H9 (cell line): ENCODE measurements around the gene ANAPC10. TPM values are rescaled to one million over a fixed set of nuclear protein-coding genes. Genes with fewer than 3 reads are reported as not detected.

Experiments
- DNase-seq: peaks from one replicate; pipeline ENCODE4 v3.0.0-alpha.2; 2017
- H2AFZ ChIP-seq: one replicate; pipeline ENCODE4 v1.6.1; 2013; ENCODE audit warnings: mild to moderate bottlenecking, low read length, control low read depth, moderate library complexity
- H2AK5ac ChIP-seq: 2 replicates; pipeline ENCODE4 v1.6.1; 2013; ENCODE audit warnings: low read length, control low read depth, mixed read lengths; ENCODE audit not compliant: insufficient read length
- H2BK120ac ChIP-seq: one replicate; pipeline ENCODE4 v1.6.1; 2013; ENCODE audit warnings: low read depth, mild to moderate bottlenecking, low read length, control low read depth, inconsistent platforms; ENCODE audit not compliant: poor library complexity, severe bottlenecking
- H2BK12ac ChIP-seq: 2 replicates; pipeline ENCODE4 v1.6.1; 2013; ENCODE audit warnings: low read length, control low read depth, mixed read lengths, low read depth; ENCODE audit not compliant: insufficient read length
- H2BK15ac ChIP-seq: 2 replicates; pipeline ENCODE4 v1.6.1; 2013; ENCODE audit warnings: low read depth, low read length, control low read depth
- H2BK20ac ChIP-seq: one replicate; pipeline ENCODE4 v1.6.1; 2013; ENCODE audit warnings: low read depth, mild to moderate bottlenecking, low read length, control low read depth, inconsistent platforms; ENCODE audit not compliant: poor library complexity, severe bottlenecking
- H2BK5ac ChIP-seq: 2 replicates; pipeline ENCODE4 v1.6.1; 2013; ENCODE audit warnings: low read length, control low read depth, mixed read lengths; ENCODE audit not compliant: insufficient read length
- H3K14ac ChIP-seq: 2 replicates; pipeline ENCODE4 v1.6.1; 2013; ENCODE audit warnings: low read length, control low read depth; ENCODE audit not compliant: insufficient read depth
- H3K18ac ChIP-seq: 2 replicates; pipeline ENCODE4 v1.6.1; 2013; ENCODE audit warnings: low read depth, mild to moderate bottlenecking, mixed read lengths, low read length, control low read depth; ENCODE audit not compliant: insufficient read length
- H3K23ac ChIP-seq: 2 replicates; pipeline ENCODE4 v1.6.1; 2013; ENCODE audit warnings: low read length, control low read depth, mixed read lengths, low read depth; ENCODE audit not compliant: insufficient read length
- H3K23me2 ChIP-seq: 2 replicates; pipeline ENCODE4 v1.6.1; 2013; ENCODE audit warnings: low read depth, mild to moderate bottlenecking, mixed read lengths, low read length, control low read depth; ENCODE audit not compliant: insufficient read length, poor library complexity, severe bottlenecking
- H3K27ac ChIP-seq: 2 replicates; pipeline ENCODE4 v1.5.1; 2013; ENCODE audit warnings: low read length, control low read depth, mixed read lengths, low read depth; ENCODE audit not compliant: insufficient read length
- H3K27me3 ChIP-seq: 2 replicates; pipeline ENCODE4 v1.6.1; 2013; ENCODE audit warnings: low read length, control low read depth, inconsistent platforms; ENCODE audit not compliant: insufficient read depth
- H3K4ac ChIP-seq: 2 replicates; pipeline ENCODE4 v1.6.1; 2013; ENCODE audit warnings: low read depth, mild to moderate bottlenecking, control low read depth, inconsistent platforms, low read length, moderate library complexity
- H3K4me1 ChIP-seq: 2 replicates; pipeline ENCODE4 v1.6.1; 2013; ENCODE audit warnings: low read length, control low read depth, inconsistent platforms; ENCODE audit not compliant: insufficient read depth
- H3K4me2 ChIP-seq: 2 replicates; pipeline ENCODE4 v1.6.1; 2013; ENCODE audit warnings: low read length, control low read depth, mixed read lengths; ENCODE audit not compliant: insufficient read length, insufficient read depth
- H3K56ac ChIP-seq: 2 replicates; pipeline ENCODE4 v1.6.1; 2013; ENCODE audit warnings: low read depth, mild to moderate bottlenecking, mixed read lengths, low read length, control low read depth; ENCODE audit not compliant: insufficient read length
- H3K79me1 ChIP-seq: 2 replicates; pipeline ENCODE4 v1.6.1; 2013; ENCODE audit warnings: low read depth, mild to moderate bottlenecking, moderate library complexity, low read length, control low read depth, inconsistent platforms; ENCODE audit not compliant: insufficient read depth, poor library complexity, severe bottlenecking
- H3K79me2 ChIP-seq: 2 replicates; pipeline ENCODE4 v1.6.1; 2013; ENCODE audit warnings: low read length, control low read depth, inconsistent platforms; ENCODE audit not compliant: insufficient read depth
- H3K9ac ChIP-seq: 2 replicates; pipeline ENCODE4 v1.6.1; 2013; ENCODE audit warnings: low read length, control low read depth, mixed read lengths; ENCODE audit not compliant: insufficient read length; ENCODE audit errors: extremely low read depth
- H3K9me3 ChIP-seq: one replicate; pipeline ENCODE4 v1.6.1; 2013; ENCODE audit warnings: low read depth, low read length, inconsistent platforms; ENCODE audit not compliant: control insufficient read depth
- H3T11ph ChIP-seq: one replicate; pipeline ENCODE4 v1.6.1; 2013; ENCODE audit warnings: mild to moderate bottlenecking, low read length, control low read depth, inconsistent platforms
- H4K20me1 ChIP-seq: one replicate; pipeline ENCODE4 v1.6.1; 2013; ENCODE audit not compliant: control insufficient read depth, insufficient read length, insufficient read depth
- H4K5ac ChIP-seq: 2 replicates; pipeline ENCODE4 v1.6.1; 2013; ENCODE audit warnings: low read depth, mild to moderate bottlenecking, mixed read lengths, low read length, control low read depth; ENCODE audit not compliant: insufficient read length
- H4K8ac ChIP-seq: replicated peaks from 2 replicates; pipeline ENCODE4 v1.6.1; 2013; ENCODE audit warnings: low read length, control low read depth, mixed read lengths, low read depth; ENCODE audit not compliant: insufficient read length
- H4K91ac ChIP-seq: 2 replicates; pipeline ENCODE4 v1.6.1; 2013; ENCODE audit warnings: low read depth, mild to moderate bottlenecking, moderate library complexity, mixed read lengths, low read length, control low read depth; ENCODE audit not compliant: insufficient read length
- H3K27ac Mint-ChIP-seq, 3 experiments: 2 replicates in 2 of 3; 3 replicates in 1 of 3; pipeline ENCODE4 v1.8.0; 2020 to 2021; ENCODE audit warnings: mixed read lengths in 3 of 3, mild to moderate bottlenecking in 1 of 3, moderate library complexity in 1 of 3
- H3K27me3 Mint-ChIP-seq: 2 replicates; pipeline ENCODE4 v1.8.0; 2021; ENCODE audit warnings: low read depth, mild to moderate bottlenecking, moderate library complexity, mixed read lengths
- H3K36me3 Mint-ChIP-seq, 3 experiments: 2 replicates in 2 of 3; 3 replicates in 1 of 3; pipeline ENCODE4 v1.8.0; 2020 to 2021; ENCODE audit warnings: low read depth in 3 of 3, mixed read lengths in 3 of 3; ENCODE audit not compliant: insufficient read depth in 1 of 3
- H3K4me1 Mint-ChIP-seq, 2 experiments: 2 replicates each; pipeline ENCODE4 v1.8.0; 2020; ENCODE audit warnings: mixed read lengths in 2 of 2
- H3K4me3 Mint-ChIP-seq, 2 experiments: 2 replicates in 1 of 2; 3 replicates in 1 of 2; pipeline ENCODE4 v1.8.0; 2020 to 2021; ENCODE audit warnings: mild to moderate bottlenecking in 2 of 2, mixed read lengths in 2 of 2, moderate library complexity in 1 of 2
- H3K9me3 Mint-ChIP-seq, 2 experiments: 2 replicates in 1 of 2; 3 replicates in 1 of 2; pipeline ENCODE4 v1.8.0; 2020; ENCODE audit warnings: mild to moderate bottlenecking in 2 of 2, mixed read lengths in 2 of 2, moderate library complexity in 1 of 2
- CTCF ChIP-seq: fragments of 200-600 bp; sonication (generic); conservative IDR thresholded peaks from 3 replicates; pipeline ENCODE4 v1.8.0; 2021; ENCODE audit warnings: antibody characterized with exemption, mild to moderate bottlenecking
- WGBS: extraction: QIAGEN DNeasy Blood & Tissue Kit; methylation state at CpG from one replicate; pipeline ENCODE4 v1.1.7; 2013; ENCODE audit warnings: missing lambda C conversion rate, low lambda C conversion rate, mixed read lengths; ENCODE audit not compliant: insufficient read length; ENCODE audit errors: extremely low coverage; 5-methylcytosine and 5-hydroxymethylcytosine counted together
- total RNA-seq: library from RNA; stranded (reverse); gene quantifications from 2 replicates; pipeline ENCODE4 v1.2.1, GENCODE V29; 2021

ANAPC10 gene
- total RNA-seq, 1 experiment from 2014 or later: 25.3 TPM

GRCh38 chr4:145049241-145049640 is 48.8 kb downstream of the ANAPC10 start:
- Histone ChIP-seq H4K20me1 (no peaks in the 10 kb centered on the region), H4K5ac (no peak overlapping the region), H3K9me3 (no peaks in the 10 kb centered on the region), H3K79me1 (no peaks in the 10 kb centered on the region), H3K4me1 (no peaks in the 10 kb centered on the region), H2AK5ac (no peak overlapping the region), H4K91ac (no peak overlapping the region), H3K4me2 (no peak overlapping the region), H2BK120ac (no peak overlapping the region), H2BK12ac (no peak overlapping the region), H3K79me2 (no peaks in the 10 kb centered on the region), H3K9ac (no peak overlapping the region), H3K14ac (no peak overlapping the region), H3K27ac (no peak overlapping the region), H2BK20ac (no peak overlapping the region), H2AFZ (no peak overlapping the region), H3K18ac (no peak overlapping the region), H3T11ph (no peak overlapping the region), H3K4ac (no peak overlapping the region), H2BK15ac (no peak overlapping the region), H4K8ac (no peak overlapping the region), H3K56ac (no peak overlapping the region), H3K23ac (no peak overlapping the region), H2BK5ac (no peak overlapping the region), H3K27me3 (no peaks in the 10 kb centered on the region), H3K23me2 (no peaks in the 10 kb centered on the region)
- TF ChIP-seq CTCF: no peak
- peak overlapping the region in 1 of 3 experiments; percentile 67; a peak in 1 of 7 replicates for H3K27ac Mint-ChIP-seq
- DNase-seq: no peak
- peaks cover 11 to 19% (median 12%) of the 10 kb centered on the region in 3 experiments for H3K36me3 Mint-ChIP-seq
- H3K9me3 Mint-ChIP-seq: no peaks in the 10 kb centered on the region; a peak in 1 of 5 replicates
- peaks cover 0 to 2% of the 10 kb centered on the region in 2 experiments; a peak in 2 of 4 replicates for H3K4me1 Mint-ChIP-seq
- no CpG with 5 or more reads among the region's 1 CpG for WGBS
- no peak overlapping the region for H3K4me3 Mint-ChIP-seq
- no peaks in the 10 kb centered on the region for H3K27me3 Mint-ChIP-seq
